LHCN-M2 (cell line): ENCODE data around the gene TRERF1. TPM values are rescaled to one million over a fixed set of nuclear protein-coding genes. Genes with fewer than 3 reads are reported as not detected.

Experiments used
- DNase-seq: peaks from one replicate; pipeline ENCODE4 v3.0.0-alpha.2; 2012; ENCODE audit warnings: low read depth
- total RNA-seq: library from RNA; depleted of rRNA; stranded (reverse); fragments of >200 nt; gene quantifications from 2 replicates; pipeline ENCODE4 v1.2.3, GENCODE V29; 2014

The TRERF1 gene
- total RNA-seq, 1 experiment from 2014 or later: 4.0 TPM

GRCh38 chr6:42278131-42278853, 173.4 kb downstream of the TRERF1 start:
- no peak for DNase-seq

- no peak for DNase-seq
Observed at GRCh38 chr6:42276034-42276890, 175.5 kb downstream of the TRERF1 start.

- no peak for DNase-seq
Observed at GRCh38 chr6:42275376-42276033, 176.2 kb downstream of the TRERF1 start.

GRCh38 chr6:42274898-42275297, 176.8 kb downstream of the TRERF1 start:
- no peak for DNase-seq

- no peak for DNase-seq
Observed at GRCh38 chr6:42271834-42272805, 179.6 kb downstream of the TRERF1 start.

GRCh38 chr6:42269974-42270510, 181.7 kb downstream of the TRERF1 start:
- DNase-seq: no peak

GRCh38 chr6:42269553-42269952, 182.2 kb downstream of the TRERF1 start:
- DNase-seq: no peak

GRCh38 chr6:42268835-42269204, 182.9 kb downstream of the TRERF1 start:
- no peak for DNase-seq

GRCh38 chr6:42268016-42268834, 183.5 kb downstream of the TRERF1 start:
- no peak for DNase-seq

- no peak for DNase-seq
Observed at GRCh38 chr6:42266538-42266937, 185.2 kb downstream of the TRERF1 start.

- DNase-seq: no peak
Observed at GRCh38 chr6:42264852-42265390, 186.8 kb downstream of the TRERF1 start.

- no peak for DNase-seq
Observed at GRCh38 chr6:42264162-42264851, 187.4 kb downstream of the TRERF1 start.

GRCh38 chr6:42263165-42263728, 188.5 kb downstream of the TRERF1 start:
- no peak for DNase-seq

GRCh38 chr6:42260972-42261371, 190.8 kb downstream of the TRERF1 start:
- DNase-seq: peak; percentile 29

- peak; percentile 10 for DNase-seq
Observed at GRCh38 chr6:42260396-42260888, 191.3 kb downstream of the TRERF1 start.

- no peak for DNase-seq
Observed at GRCh38 chr6:42259841-42260395, 191.8 kb downstream of the TRERF1 start.

GRCh38 chr6:42259286-42259685, 192.4 kb downstream of the TRERF1 start:
- DNase-seq: no peak

GRCh38 chr6:42257614-42258013, 194.1 kb downstream of the TRERF1 start:
- DNase-seq: no peak
